ENCODE measurements around the gene NFIC.

NFIC gene

DNA sequence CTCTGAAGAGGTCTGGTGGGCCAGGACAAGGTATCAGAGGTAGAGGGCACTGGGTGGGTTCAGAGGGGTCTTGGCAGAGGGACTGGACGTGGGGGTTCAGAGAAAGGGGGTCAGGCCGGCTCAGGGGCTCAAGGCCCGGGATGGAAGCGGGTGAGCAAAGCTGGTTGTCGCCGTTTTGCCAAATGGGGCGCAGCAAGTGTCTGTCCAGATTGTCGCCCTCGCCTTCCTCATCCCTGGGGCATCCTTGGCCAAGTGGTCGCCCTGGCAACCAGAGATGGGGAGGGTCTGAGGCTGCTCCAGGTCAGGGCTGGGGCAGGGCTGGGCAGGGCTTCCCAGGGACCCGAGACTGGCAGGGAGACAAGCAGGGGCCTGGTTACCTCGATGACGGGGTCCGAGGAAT is 127.3 kb downstream of the NFIC start:
- H3K9me3 ChIP-seq (replicated peaks in 1 of 11) = no peaks in the 10 kb centered on the region
- H3K36me3 ChIP-seq = peaks cover 69 to 93% (median 74%) of the 10 kb centered on the region in 11 experiments
- no peak overlapping the region for H3K4me2 ChIP-seq
- no peak for TF ChIP-seq Cebpa-rat (IDR thresholded peaks at IDR 0.05)
- no peak overlapping the region for H3K9ac ChIP-seq
- H3K27me3 ChIP-seq = no peaks in the 10 kb centered on the region
- peaks cover 0 to under 1% (median 0%) of the 10 kb centered on the region in 10 experiments; a peak in 1 of 20 replicates for H3K4me1 ChIP-seq
- H4K20me1 ChIP-seq = peaks cover 0 to 67% (median 31%) of the 10 kb centered on the region in 11 experiments; a peak in 13 of 22 replicates
- no peak overlapping the region for H3K4me3 ChIP-seq
- no peak overlapping the region for H3K27ac ChIP-seq

DNA sequence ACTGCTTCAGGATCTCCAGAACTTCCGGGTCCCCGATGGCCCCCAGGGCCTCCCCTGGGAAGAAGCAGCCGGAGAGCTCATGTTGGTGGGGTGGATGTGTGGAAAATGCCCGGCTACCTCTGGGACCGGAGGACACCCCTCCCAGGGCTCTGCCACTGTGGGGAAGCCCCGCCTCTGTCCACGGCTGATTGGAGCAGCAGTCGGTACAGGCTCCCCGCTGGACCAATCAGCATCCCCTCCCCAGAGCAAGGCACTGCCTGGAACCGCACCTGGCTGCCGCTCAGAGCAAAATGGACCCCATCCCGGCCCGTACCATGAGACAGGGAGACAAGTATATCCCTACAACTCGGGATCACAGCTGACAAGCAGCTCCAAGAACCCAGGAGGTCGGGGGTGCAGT is 127.7 kb downstream of the NFIC start:
- peaks cover 0 to 67% (median 31%) of the 10 kb centered on the region in 11 experiments; a peak in 13 of 22 replicates for H4K20me1 ChIP-seq
- H3K4me2 ChIP-seq = no peak overlapping the region
- no peaks in the 10 kb centered on the region for H3K27me3 ChIP-seq
- H3K9me3 ChIP-seq (replicated peaks in 1 of 11) = no peaks in the 10 kb centered on the region
- TF ChIP-seq Cebpa-rat (IDR thresholded peaks at IDR 0.05) = no peak
- H3K4me3 ChIP-seq = no peak overlapping the region
- H3K4me1 ChIP-seq = peaks cover 1 to 4% (median 2%) of the 10 kb centered on the region in 10 experiments; a peak in 18 of 20 replicates
- H3K9ac ChIP-seq = no peak overlapping the region
- H3K27ac ChIP-seq = no peak overlapping the region
- H3K36me3 ChIP-seq = peaks cover 69 to 89% (median 74%) of the 10 kb centered on the region in 11 experiments

DNA sequence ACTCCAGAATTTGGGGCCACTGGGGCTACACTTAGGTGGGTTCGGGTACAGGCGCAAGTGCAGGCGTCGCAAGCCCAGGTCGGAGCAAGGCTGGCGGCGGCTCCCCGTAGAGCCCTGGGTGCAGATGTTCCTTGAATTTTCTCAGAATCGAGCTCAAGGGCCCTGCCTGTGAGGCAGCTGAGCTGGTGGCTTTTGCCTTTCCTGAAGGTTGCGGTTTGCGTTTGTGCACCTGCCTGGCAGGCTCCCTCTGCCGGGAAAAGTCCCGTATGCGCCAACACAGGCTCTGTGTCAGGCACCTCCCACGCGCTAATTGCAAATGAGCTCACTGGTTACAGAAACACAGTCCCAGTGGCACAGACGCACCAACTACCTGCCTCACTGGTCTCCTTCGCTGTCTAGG is 128.2 kb downstream of the NFIC start:
- Histone ChIP-seq H3K9ac (no peak overlapping the region), H3K36me3 (peaks cover 68 to 85% (median 71%) of the 10 kb centered on the region in 11 experiments), H3K27ac (no peak overlapping the region), H3K27me3 (no peaks in the 10 kb centered on the region), H3K4me3 (no peak overlapping the region), H3K4me1 (peaks cover 6 to 9% (median 7%) of the 10 kb centered on the region in 10 experiments), H4K20me1 (peaks cover 0 to 67% (median 31%) of the 10 kb centered on the region in 11 experiments; a peak in 13 of 22 replicates), H3K4me2 (no peak overlapping the region), H3K9me3 (replicated peaks in 1 of 11) (no peaks in the 10 kb centered on the region)
- no peak for TF ChIP-seq Cebpa-rat (IDR thresholded peaks at IDR 0.05)

DNA sequence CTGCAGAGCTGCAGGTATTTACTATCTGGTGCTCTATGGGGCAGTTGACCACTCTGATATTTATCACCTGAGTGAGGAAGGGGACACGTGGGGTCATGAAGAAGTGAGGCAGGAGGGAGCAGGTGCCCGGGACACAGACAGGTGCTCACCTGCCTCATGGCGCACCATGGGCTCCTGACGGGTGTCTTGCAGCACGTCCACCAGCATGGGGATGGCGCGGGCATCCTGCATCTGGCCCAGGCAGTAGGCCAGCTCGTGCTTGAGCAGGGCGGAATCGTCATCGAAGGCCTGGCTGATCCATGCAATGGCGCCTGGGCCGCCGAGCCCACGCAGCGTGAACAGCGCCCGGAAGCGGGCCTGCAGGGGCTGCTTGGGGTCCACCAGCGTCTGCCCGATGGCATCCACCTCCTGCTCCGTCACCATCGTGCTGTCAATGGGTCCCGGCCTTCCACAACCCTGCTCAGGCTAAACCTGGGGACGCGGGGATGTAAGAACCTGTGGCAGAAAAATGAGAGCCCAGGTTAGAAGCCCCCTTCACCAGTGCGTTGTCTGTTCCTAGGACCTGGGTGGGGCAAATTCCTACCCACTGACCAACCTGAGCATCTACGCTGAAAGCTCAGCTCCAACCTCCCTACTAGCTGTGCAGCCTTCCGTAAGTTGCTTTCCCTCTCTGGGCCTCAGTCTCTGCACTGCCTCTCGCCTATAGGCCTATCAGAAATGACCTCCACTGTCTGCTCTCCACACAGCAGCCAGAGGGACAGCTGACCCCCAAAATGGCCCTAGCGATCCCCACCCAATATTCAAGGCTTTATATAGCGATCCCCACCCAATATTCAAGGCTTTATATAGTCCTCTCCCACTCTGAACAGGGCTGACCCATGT is 130.2 kb downstream of the NFIC start:
- Histone ChIP-seq H3K27me3 (no peaks in the 10 kb centered on the region), H3K36me3 (peaks cover 58 to 68% (median 64%) of the 10 kb centered on the region in 11 experiments), H3K4me3 (no peak overlapping the region), H3K4me1 (peaks cover 10 to 18% (median 12%) of the 10 kb centered on the region in 10 experiments), H4K20me1 (peaks cover 0 to 57% (median 31%) of the 10 kb centered on the region in 11 experiments; a peak in 14 of 22 replicates), H3K27ac (no peak overlapping the region), H3K9me3 (replicated peaks in 1 of 11) (no peaks in the 10 kb centered on the region), H3K4me2 (no peak overlapping the region), H3K9ac (no peak overlapping the region; a peak in 1 of 22 replicates)
- no peak for TF ChIP-seq Cebpa-rat (IDR thresholded peaks at IDR 0.05)

DNA sequence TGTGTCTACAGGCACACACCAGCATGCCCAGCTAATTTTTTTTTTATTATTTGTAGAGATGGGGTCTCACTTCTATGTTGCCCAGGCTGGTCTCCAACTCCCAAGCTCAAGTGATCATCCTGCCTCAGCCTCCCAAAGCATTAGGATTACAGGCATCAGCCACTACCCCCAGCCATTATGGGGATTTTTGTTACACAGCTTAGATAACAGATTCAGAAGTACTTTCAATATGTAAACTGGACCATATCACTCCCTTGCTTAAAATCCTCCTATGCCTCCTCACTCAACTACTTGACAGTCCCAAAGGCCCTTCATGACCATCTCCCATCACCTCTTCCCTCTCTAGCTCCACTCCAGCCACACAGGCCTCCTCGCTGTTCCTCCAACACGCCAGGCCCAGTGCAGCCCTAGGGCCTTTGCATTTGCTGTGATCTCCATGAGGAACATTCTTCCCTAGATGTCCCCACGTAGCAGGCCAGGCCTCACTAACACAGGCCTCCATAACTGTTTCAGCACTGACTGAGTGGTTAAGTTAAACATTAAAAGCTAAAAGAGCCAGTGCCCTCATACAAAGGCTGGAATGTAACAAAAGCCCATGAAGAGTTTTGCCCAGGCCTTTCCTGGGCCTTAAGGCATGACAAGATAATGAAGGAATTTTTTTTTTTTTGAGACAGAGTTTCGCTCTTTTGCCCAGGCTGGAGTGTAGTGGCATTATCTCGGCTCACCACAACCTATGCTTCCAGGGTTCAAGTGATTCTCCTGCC is 131.6 kb downstream of the NFIC start:
- peaks cover 45 to 55% (median 51%) of the 10 kb centered on the region in 11 experiments for H3K36me3 ChIP-seq
- no peaks in the 10 kb centered on the region for H3K27me3 ChIP-seq
- H3K4me1 ChIP-seq = peaks cover 10 to 18% (median 12%) of the 10 kb centered on the region in 10 experiments
- peaks cover 0 to 47% (median 29%) of the 10 kb centered on the region in 11 experiments; a peak in 14 of 22 replicates for H4K20me1 ChIP-seq
- no peaks in the 10 kb centered on the region for H3K9me3 ChIP-seq (replicated peaks in 1 of 11)
- no peak for TF ChIP-seq Cebpa-rat (IDR thresholded peaks at IDR 0.05)
- no peak overlapping the region for H3K27ac ChIP-seq
- peak overlapping the region in 1 of 11 experiments; percentile 7; a peak in 1 of 22 replicates for H3K9ac ChIP-seq
- no peak overlapping the region for H3K4me2 ChIP-seq
- no peak overlapping the region for H3K4me3 ChIP-seq

DNA sequence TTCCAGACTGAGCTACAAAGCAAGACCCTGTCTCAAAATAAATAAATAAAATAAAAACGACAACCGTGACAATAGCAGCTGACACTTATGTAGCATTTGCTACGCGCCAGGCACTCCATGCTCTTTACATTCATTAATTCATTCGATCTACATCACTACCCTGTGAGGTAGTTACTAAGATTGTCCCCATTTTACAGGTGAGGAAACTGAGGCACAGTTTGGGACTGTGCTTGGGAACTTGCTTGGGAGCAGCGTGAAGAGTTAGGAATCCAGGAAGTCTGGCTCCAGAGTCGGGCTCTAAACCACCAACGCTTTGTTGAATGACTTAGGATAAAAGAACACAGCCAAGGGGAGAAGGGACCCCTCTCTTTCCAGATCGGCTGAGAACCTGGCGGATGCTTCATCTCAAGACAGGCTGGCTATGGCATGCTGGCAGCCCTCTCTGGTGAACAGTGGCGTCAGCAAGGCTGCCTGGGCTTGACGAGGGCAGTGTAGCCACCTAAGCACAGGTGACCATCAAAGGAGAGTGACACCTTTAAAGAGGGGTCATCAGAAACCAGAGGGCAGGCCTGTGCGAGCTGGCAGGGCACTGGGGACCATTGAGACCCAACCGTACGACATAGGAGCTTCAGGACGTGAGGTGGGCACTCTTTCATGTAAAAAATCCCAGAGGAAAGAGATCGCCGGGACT is 133.5 kb downstream of the NFIC start:
- Histone ChIP-seq H3K9me3 (replicated peaks in 1 of 11) (no peaks in the 10 kb centered on the region), H3K4me3 (peak overlapping the region; percentile 77 to 99 (median 92)), H4K20me1 (peaks cover 0 to 33% (median 14%) of the 10 kb centered on the region in 11 experiments; a peak in 14 of 22 replicates), H3K4me1 (peaks cover 15 to 23% (median 17%) of the 10 kb centered on the region in 10 experiments), H3K4me2 (peak overlapping the region; percentile 90 to 99 (median 96)), H3K9ac (peak overlapping the region; percentile 94 to 99 (median 96)), H3K36me3 (peaks cover 26 to 35% (median 32%) of the 10 kb centered on the region in 11 experiments), H3K27me3 (no peaks in the 10 kb centered on the region), H3K27ac (peak overlapping the region; percentile 97 to 99 (median 98))
- no peak for TF ChIP-seq Cebpa-rat (IDR thresholded peaks at IDR 0.05)

DNA sequence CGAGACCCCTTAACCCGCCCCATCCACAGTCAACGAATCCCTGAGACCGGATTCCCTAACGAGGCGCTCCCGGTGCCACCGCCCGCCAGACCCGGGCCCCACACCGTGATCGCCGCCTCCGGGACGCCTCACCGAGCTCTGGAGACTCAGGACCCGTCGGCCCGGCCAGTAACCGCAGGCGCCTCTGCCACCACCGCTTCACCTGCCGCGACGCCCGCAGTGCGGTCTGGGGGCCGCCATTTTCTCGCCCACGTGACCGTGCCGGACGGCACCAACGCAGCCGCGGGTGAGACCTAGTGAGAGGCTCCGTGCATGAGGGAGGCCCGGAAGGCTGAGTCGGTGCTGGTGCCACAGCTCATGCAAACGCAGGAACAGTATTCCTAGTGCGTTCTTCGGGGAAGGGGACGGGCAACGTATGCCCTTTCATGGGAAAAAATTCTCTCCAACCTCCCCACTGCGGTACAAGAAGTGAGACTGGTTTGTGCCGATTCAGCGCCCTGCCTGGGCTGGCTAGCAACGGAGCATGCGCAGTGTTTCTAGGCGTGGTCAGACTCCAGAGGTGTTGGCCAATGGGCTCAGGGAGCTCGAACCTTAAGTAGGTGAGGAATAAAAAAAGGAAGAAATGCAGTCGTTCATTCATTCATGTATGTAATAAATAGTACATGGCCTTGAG is 134.2 kb downstream of the NFIC start, which contains the start of gene DOHH:
TSS of gene DOHH (minus strand) at position 246 of the 673 bp plus-strand sequence. CDS start 3,860 bp downstream, outside the sequence.
- H3K36me3 ChIP-seq = peaks cover 19 to 28% (median 25%) of the 10 kb centered on the region in 11 experiments
- peaks cover 0 to 33% (median 14%) of the 10 kb centered on the region in 11 experiments; a peak in 14 of 22 replicates for H4K20me1 ChIP-seq
- no peaks in the 10 kb centered on the region for H3K27me3 ChIP-seq
- peak within 1 kb of the TSS; percentile 77 to 99 (median 92) for H3K4me3 ChIP-seq
- H3K27ac ChIP-seq = peak within 1 kb of the TSS; percentile 97 to 99 (median 98)
- H3K4me2 ChIP-seq = peak within 1 kb of the TSS; percentile 90 to 99 (median 96)
- peaks cover 22 to 30% (median 23%) of the 10 kb centered on the region in 10 experiments for H3K4me1 ChIP-seq
- no peak for TF ChIP-seq Cebpa-rat (IDR thresholded peaks at IDR 0.05)
- no peaks in the 10 kb centered on the region for H3K9me3 ChIP-seq (replicated peaks in 1 of 11)
- peak within 1 kb of the TSS; percentile 94 to 99 (median 96) for H3K9ac ChIP-seq

DNA sequence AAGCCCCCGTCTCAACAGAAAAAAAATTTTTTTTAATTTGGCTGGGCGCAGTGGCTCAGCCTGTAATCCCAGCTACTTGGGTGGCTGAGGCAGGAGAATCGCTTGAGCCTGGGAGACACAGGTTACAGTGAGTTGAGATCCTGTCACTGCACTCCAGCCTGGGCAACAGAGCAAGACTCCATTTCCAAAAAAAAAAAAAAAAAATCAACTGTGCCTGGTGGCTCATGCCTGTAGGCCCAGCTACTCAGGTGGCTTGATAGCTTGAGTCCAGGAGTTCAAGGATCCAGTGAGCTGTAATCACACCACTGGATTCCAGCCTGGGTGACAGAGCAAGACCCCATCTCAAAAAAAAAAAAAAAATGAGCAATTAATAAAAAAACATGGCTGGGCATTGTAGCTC is 135.4 kb downstream of the NFIC start:
- Histone ChIP-seq H3K4me1 (peaks cover 23 to 32% (median 25%) of the 10 kb centered on the region in 10 experiments), H3K9ac (no peak overlapping the region), H4K20me1 (peaks cover 0 to 25% (median 9%) of the 10 kb centered on the region in 11 experiments; a peak in 14 of 22 replicates), H3K4me3 (no peak overlapping the region), H3K36me3 (peaks cover 7 to 16% (median 13%) of the 10 kb centered on the region in 11 experiments), H3K4me2 (no peak overlapping the region), H3K27ac (no peak overlapping the region), H3K27me3 (no peaks in the 10 kb centered on the region), H3K9me3 (replicated peaks in 1 of 11) (no peaks in the 10 kb centered on the region)
- no peak for TF ChIP-seq Cebpa-rat (IDR thresholded peaks at IDR 0.05)

All from BLaER1 treated with 17β-estradiol and CSF1 and Interleukin-3, amounts not matched to agents 10 nM and 100 nM (cell line).